Rectal smooth muscle tissue (tissue), 1 donor: ENCODE data around the gene PPP2R2D.

Source experiments
- H3K27ac ChIP-seq: one replicate; pipeline ENCODE4 v1.7.0; 2013; ENCODE audit warnings: low read depth, low read length, inconsistent platforms
- H3K27me3 ChIP-seq: one replicate; pipeline ENCODE4 v1.7.0; 2013; ENCODE audit warnings: low read length; ENCODE audit not compliant: control insufficient read depth, insufficient read depth
- H3K36me3 ChIP-seq: one replicate; pipeline ENCODE4 v1.7.0; 2013; ENCODE audit warnings: low read length; ENCODE audit not compliant: control insufficient read depth, insufficient read depth
- H3K4me1 ChIP-seq: one replicate; pipeline ENCODE4 v1.7.0; 2013; ENCODE audit warnings: low read length; ENCODE audit not compliant: control insufficient read depth, insufficient read depth
- H3K4me3 ChIP-seq: one replicate; pipeline ENCODE4 v1.7.0; 2013; ENCODE audit warnings: low read length
- H3K9ac ChIP-seq: one replicate; pipeline ENCODE4 v1.7.0; 2013; ENCODE audit warnings: low read length

Gene PPP2R2D

GRCh38 chr10:131900350-131901152 is at the start of gene PPP2R2D:
Gene PPP2R2D (plus strand): TSS chr10:131901008. CDS start chr10:131901149, 141 bp downstream.
- peaks cover 13% of the 10 kb centered on the region for H3K4me1 ChIP-seq

GRCh38 chr10:131851346-131851745 is 49.5 kb upstream of the PPP2R2D start:
- Histone ChIP-seq H3K27ac (no peak overlapping the region), H3K36me3 (no peaks in the 10 kb centered on the region), H3K27me3 (no peaks in the 10 kb centered on the region), H3K9ac (no peak overlapping the region), H3K4me3 (no peak overlapping the region), H3K4me1 (no peaks in the 10 kb centered on the region)

More at GRCh38 chr10:131900350-131901152, at the start of gene PPP2R2D:
- H3K27me3 ChIP-seq = peaks cover 6% of the 10 kb centered on the region
- peak within 1 kb of the TSS; percentile 82 for H3K27ac ChIP-seq
- peak within 1 kb of the TSS; percentile 24 for H3K9ac ChIP-seq
- no peaks in the 10 kb centered on the region for H3K36me3 ChIP-seq
- peak within 1 kb of the TSS; percentile 81 for H3K4me3 ChIP-seq

GRCh38 chr10:131852176-131852822 is 48.5 kb upstream of the PPP2R2D start:
- no peaks in the 10 kb centered on the region for H3K27me3 ChIP-seq
- no peaks in the 10 kb centered on the region for H3K36me3 ChIP-seq
- H3K4me3 ChIP-seq = no peak overlapping the region
- H3K27ac ChIP-seq = no peak overlapping the region
- no peaks in the 10 kb centered on the region for H3K4me1 ChIP-seq
- no peak overlapping the region for H3K9ac ChIP-seq

DNA sequence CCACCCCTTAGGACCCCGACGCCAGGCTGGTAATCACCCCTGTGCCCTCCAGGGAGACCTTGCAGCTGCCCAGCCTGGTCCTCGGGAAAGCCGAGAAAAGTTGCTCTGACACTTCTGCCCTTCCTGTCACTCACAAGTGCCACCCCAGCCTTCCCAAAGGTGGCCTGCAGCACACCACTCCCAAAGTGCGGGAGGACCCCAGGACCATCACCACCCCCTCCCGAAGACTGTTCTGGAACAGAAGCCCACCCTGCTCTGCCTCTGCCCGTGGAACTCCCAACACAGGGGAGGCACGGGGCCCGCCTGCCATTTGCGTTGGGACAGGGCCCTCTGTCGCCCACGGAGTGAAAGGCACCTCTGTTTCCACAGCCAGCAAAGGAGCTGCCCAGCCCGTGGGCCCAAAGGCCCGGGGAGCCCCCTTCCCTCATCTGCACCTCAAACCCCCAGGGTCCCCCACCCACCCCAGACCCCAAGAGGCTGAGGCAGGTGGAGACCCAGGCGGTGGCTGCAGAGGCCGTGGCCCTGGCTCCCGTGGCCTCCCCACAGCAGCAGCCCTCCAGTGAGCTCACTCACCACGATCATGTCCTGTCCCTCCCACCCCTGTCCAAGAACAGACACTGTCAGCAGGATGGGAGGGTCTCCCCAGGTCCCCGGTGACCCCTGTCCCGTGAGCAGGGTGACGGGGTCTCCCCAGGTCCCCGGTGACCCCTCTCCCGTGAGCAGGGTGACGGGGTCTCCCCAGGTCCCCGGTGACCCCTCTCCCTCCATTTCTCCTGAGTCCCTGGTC is 47.8 kb upstream of the PPP2R2D start:
- no peak overlapping the region for H3K9ac ChIP-seq
- H3K36me3 ChIP-seq = no peaks in the 10 kb centered on the region
- H3K4me1 ChIP-seq = no peaks in the 10 kb centered on the region
- H3K27me3 ChIP-seq = no peaks in the 10 kb centered on the region
- no peak overlapping the region for H3K27ac ChIP-seq
- no peak overlapping the region for H3K4me3 ChIP-seq

- Histone ChIP-seq H3K27ac (no peak overlapping the region), H3K9ac (no peak overlapping the region), H3K36me3 (no peaks in the 10 kb centered on the region), H3K27me3 (no peaks in the 10 kb centered on the region), H3K4me3 (no peak overlapping the region), H3K4me1 (no peaks in the 10 kb centered on the region)
These were observed 47.2 kb upstream of the PPP2R2D start for GRCh38 chr10:131853610-131853964.

DNA sequence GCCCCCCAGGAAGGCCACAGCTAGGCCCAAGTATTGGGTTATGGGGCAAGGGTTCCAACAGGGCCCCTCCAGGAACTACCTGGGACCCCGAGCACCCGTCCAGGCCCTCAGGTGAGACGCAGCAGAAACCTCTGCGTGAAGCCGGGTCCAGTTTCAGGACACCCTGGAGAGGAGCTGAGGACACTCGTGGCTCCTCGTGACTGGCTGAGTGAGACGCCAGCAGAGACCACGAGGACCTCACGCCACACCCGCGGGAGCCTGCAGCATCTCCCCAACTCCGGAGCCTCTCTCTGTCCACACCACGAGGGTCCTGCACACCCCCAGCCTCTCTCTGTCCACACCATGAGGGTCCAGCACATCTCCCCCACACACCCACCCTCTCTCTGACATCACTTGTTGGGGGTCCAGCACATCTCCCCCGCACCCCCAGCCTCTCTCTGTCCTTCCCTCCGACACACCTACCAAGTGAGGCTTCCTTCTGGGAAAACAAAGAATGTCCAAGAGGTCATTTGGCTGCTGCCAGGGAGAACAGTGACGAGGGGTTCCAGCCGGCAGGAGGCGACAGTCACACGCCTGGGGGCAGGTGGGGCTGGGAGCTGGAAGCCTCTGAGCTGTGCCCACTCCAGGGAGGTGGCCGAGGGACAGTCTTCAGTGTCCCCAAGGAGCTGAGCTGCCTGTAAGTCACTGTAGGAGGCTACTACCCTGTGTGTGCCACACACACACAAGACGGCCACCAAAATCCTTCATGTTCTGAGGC is 46.1 kb upstream of the PPP2R2D start:
- Histone ChIP-seq H3K27me3 (no peaks in the 10 kb centered on the region), H3K4me1 (no peaks in the 10 kb centered on the region), H3K27ac (no peak overlapping the region), H3K4me3 (no peak overlapping the region), H3K9ac (no peak overlapping the region), H3K36me3 (no peaks in the 10 kb centered on the region)

DNA sequence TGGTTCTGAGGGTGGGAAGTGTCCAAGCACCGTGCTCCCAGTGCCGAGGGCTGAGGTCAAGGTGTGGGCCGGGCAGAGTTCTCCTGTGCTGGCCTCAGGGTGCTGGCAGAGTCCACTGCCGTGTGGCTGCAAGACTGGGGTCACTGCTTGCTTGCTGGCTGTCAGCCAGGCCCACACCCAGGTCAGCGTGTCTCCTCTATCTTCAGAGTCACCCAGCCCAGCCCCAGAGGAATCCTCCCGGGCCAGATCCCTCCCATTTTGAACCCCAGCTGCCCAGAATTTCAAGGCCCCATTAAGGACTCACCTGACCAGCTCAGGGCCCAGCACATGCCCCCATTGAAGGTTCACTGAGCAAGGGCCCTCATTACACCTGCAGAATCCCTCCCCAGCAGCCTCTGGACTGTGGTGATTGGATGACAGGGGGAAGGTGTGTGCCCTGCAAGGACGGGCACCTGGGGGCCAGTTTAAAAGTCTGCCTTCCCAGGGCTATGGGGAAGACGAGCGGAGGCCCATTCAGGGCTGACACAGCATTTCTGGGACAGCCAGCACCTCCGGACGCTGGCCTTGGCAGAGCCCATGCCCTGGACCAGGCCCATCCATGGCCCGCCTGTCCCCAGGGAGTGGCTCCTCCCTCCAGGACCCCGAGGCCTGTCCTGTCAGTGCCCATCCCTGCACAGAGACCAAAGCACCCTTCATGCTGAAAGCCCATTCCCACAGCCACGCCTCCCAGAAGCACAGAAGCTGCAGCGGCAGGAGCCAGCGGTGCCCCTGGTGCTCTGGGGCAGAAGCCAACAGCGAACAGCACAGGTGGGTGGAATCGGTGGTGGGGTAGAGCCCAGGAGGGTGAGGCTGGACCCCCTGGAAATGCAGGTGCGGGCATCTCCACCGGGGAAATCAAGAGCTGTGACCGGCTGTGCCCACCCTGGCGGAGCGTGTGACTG is 45.1 kb upstream of the PPP2R2D start:
- no peak overlapping the region for H3K9ac ChIP-seq
- H3K4me3 ChIP-seq = no peak overlapping the region
- no peaks in the 10 kb centered on the region for H3K36me3 ChIP-seq
- no peaks in the 10 kb centered on the region for H3K27me3 ChIP-seq
- no peaks in the 10 kb centered on the region for H3K4me1 ChIP-seq
- H3K27ac ChIP-seq = no peak overlapping the region

DNA sequence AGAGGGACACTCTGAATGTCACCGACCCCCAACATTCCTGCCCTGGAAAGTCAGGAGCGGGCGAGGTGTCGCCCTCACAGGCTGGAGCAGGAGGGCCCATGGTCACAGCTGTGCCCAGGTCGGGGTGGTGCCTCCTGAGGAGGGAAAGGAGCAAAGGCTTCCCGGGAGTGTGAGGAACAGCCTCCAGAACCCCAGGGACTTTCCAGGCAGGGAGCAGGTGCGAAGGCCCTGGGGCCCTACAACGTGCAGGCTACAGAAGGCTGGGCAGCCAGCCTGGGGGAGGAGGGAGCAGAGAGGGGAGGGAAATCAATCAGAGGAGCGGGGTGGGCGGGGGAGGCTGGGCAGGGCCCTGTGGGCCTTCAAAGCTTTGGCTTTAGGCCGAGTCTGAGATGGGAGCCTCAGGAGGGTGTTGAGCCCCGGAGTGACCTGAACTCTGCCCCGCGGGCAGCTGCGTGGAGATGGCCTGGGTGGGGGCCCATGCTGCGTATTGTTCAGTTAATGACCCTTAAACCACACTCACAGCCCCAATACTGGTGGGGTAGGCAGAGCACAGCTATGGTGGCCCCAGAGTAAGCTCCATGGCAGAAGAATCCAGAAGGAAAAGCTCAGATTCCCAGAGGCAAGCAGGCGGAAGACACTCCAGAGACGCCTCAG is 44.2 kb upstream of the PPP2R2D start:
- no peak overlapping the region for H3K4me3 ChIP-seq
- H3K27me3 ChIP-seq = no peaks in the 10 kb centered on the region
- no peak overlapping the region for H3K9ac ChIP-seq
- no peaks in the 10 kb centered on the region for H3K36me3 ChIP-seq
- no peak overlapping the region for H3K27ac ChIP-seq
- no peaks in the 10 kb centered on the region for H3K4me1 ChIP-seq

DNA sequence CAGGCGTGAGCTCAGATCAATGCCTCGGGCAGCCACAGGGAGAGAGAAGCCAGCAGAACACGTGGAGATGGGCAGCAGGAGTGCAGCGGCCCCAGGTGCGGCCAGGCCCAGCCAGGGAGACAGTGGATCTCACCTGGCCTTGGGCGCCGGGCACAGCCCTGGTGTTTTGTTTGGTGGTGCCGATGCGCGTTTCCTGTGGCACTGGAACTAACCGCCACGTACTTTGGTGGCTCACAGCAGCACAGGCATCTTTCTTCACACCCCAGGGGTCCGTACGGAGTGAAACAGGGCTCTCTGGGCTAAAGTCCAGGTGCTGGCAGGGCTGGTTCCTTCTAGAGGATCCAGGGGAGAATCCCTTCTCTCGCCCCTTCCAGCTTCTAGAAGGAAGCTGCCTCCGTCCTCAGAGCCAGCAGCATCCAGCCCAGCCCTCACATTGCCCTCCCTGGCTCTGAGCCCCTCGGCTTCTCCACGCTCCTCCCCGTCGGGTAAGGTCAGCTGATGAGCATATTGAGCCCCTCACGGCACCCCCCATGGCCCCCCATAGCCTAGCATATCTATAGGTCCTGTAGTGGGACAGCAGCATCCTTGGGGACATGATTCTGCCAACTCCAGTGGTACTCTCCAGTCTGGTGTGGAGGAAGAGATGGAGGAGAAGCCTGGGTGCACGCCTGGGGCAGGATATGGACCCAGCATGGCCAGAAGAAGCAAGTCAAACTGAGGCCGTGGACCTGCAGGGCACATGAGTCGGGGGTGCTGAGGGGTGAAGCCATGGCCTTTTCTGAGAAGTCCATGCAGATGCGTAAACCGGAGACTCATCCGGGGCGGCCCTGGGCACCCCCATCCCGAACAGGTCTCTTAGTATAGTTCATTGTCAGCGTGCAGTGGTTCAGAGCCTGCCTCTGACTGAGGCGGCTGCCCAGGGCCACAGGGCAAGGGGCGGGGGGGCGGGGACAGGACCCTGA is 43.4 kb upstream of the PPP2R2D start:
- no peak overlapping the region for H3K4me3 ChIP-seq
- no peaks in the 10 kb centered on the region for H3K27me3 ChIP-seq
- H3K4me1 ChIP-seq = no peaks in the 10 kb centered on the region
- H3K9ac ChIP-seq = no peak overlapping the region
- H3K36me3 ChIP-seq = no peaks in the 10 kb centered on the region
- H3K27ac ChIP-seq = no peak overlapping the region

DNA sequence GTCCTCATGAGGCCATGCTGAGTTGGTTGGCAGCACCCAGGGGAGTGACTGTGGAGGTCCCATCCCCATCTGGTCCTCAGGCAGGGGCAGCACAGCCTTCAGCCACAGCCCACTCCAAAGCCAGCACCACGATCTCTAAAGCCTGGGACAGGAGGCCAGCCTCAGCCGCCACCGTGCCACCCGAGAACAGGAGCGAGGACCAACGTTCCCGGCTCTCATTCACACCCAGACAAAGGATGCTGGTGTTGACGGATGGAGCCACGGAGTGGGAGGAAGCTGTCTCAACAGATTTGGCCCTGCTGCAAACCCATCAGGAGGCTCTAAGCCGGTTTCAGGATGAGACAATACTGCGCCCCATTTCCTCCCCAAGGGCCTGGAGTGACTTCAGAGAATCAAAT is 42.7 kb upstream of the PPP2R2D start:
- H3K9ac ChIP-seq = no peak overlapping the region
- no peaks in the 10 kb centered on the region for H3K4me1 ChIP-seq
- H3K4me3 ChIP-seq = no peak overlapping the region
- H3K27me3 ChIP-seq = no peaks in the 10 kb centered on the region
- no peaks in the 10 kb centered on the region for H3K36me3 ChIP-seq
- no peak overlapping the region for H3K27ac ChIP-seq
